GM12878 (cell line): ENCODE results near the gene ODAD2. TPM values are rescaled to one million over a fixed set of nuclear protein-coding genes. Genes with fewer than 3 reads are reported as not detected.

ENCODE experiments used
- ATAC-seq: fragments of 200-7000 bp; cut with Tn5 transposase; 3 replicates; pipeline ENCODE4 v1.9.1; 2020; ENCODE audit warnings: mild to moderate bottlenecking, moderate library complexity
- BruUV-seq: library from RNA; stranded (reverse); fragments of 400-500 nt; replicated peaks from 2 replicates; lab custom pipeline; 2021; lab: Mats Ljungman, UMichigan
- CTCF ChIA-PET: fragments of 300-600 bp; sonication (Branson Sonifier 250); formaldehyde crosslinking; extraction: SDS; loops from one replicate; lab custom pipeline; 2021; ENCODE audit warnings: inconsistent platforms; lab: Yijun Ruan, JAX
- POLR2A ChIA-PET: fragments of 350-600 bp; formaldehyde crosslinking; extraction: SDS; loops from one replicate; lab custom pipeline; 2021; ENCODE audit warnings: inconsistent platforms; lab: Charles Lee
- RAD21 ChIA-PET: fragments of 300-600 bp; sonication (Branson Sonifier 250); formaldehyde crosslinking; loops from one replicate; lab custom pipeline; 2023; ENCODE audit warnings: antibody characterized with exemption; ENCODE audit not compliant: unreplicated experiment; lab: Charles Lee
- SMC1A ChIA-PET: fragments of 300-600 bp; sonication (Branson Sonifier 250); formaldehyde crosslinking; loops from one replicate; lab custom pipeline; 2023; ENCODE audit not compliant: unreplicated experiment, uncharacterized antibody; lab: Charles Lee
- DNase-seq: peaks from one replicate; pipeline ENCODE4 v3.0.0-alpha.2; 2011; ENCODE audit warnings: low read depth, low spot score
- FAIRE-seq: peaks from 3 replicates; lab custom pipeline; 2011; peaks lifted over from hg19 to GRCh38; lab: Jason Lieb, UNC
- H2AFZ ChIP-seq: 2 replicates; pipeline ENCODE4 v1.6.0; 2011; ENCODE audit warnings: low read depth, low read length, control low read depth; ENCODE audit not compliant: control insufficient read depth
- H3K27ac ChIP-seq: 2 replicates; pipeline ENCODE4 v1.5.1; 2011; ENCODE audit warnings: control low read depth; ENCODE audit not compliant: control insufficient read depth, insufficient read depth
- H3K27me3 ChIP-seq, 2 experiments: replicated peaks in 1 of 2; 2 replicates each; pipeline versions ENCODE4 v1.6.0 to v1.6.1; 2011; ENCODE audit warnings: low read length in 1 of 2; ENCODE audit not compliant: control insufficient read depth in 2 of 2, insufficient read depth in 2 of 2
- H3K36me3 ChIP-seq, 2 experiments: 2 replicates each; pipeline ENCODE4 v1.5.1; 2011; ENCODE audit warnings: low read length in 1 of 2; ENCODE audit not compliant: control insufficient read depth in 2 of 2, insufficient read depth in 2 of 2
- H3K4me1 ChIP-seq: 2 replicates; pipeline ENCODE4 v1.6.1; 2011; ENCODE audit warnings: mild to moderate bottlenecking, low read length, moderate library complexity, mixed read lengths; ENCODE audit not compliant: control insufficient read depth, insufficient read depth
- H3K4me2 ChIP-seq: 2 replicates; pipeline ENCODE4 v1.6.0; 2011; ENCODE audit warnings: control low read depth; ENCODE audit not compliant: control insufficient read depth, insufficient read depth
- H3K4me3 ChIP-seq: fragments of 200-600 bp; sonication (generic); 2 replicates; pipeline ENCODE4 v1.5.1; 2016
- H3K79me2 ChIP-seq: 2 replicates; pipeline ENCODE4 v1.6.0; 2011; ENCODE audit warnings: low read length; ENCODE audit not compliant: control insufficient read depth, insufficient read depth
- H3K9ac ChIP-seq: 2 replicates; pipeline ENCODE4 v1.8.0; 2011; ENCODE audit warnings: low read length, control low read depth, mixed read lengths; ENCODE audit not compliant: control insufficient read depth, insufficient read depth
- H3K9me3 ChIP-seq: replicated peaks from 3 replicates; pipeline ENCODE4 v1.5.1; 2011; ENCODE audit warnings: mild to moderate bottlenecking, low read length; ENCODE audit not compliant: control insufficient read depth, insufficient read depth
- H4K20me1 ChIP-seq: 2 replicates; pipeline ENCODE4 v1.6.0; 2011; ENCODE audit not compliant: control insufficient read depth, insufficient read depth
- IRF4 ChIP-seq: IDR thresholded peaks from 2 replicates; pipeline ENCODE4 v1.6.1; 2011; ENCODE audit warnings: low read depth, low read length
- MTA3 ChIP-seq: IDR thresholded peaks from 2 replicates; pipeline ENCODE4 v1.6.1; 2012; ENCODE audit warnings: low read length, inconsistent platforms, borderline replicate concordance
- RAD21 ChIP-seq: IDR thresholded peaks from 2 replicates; pipeline ENCODE4 v1.6.1; 2011; ENCODE audit warnings: mild to moderate bottlenecking, low read depth, low read length, moderate library complexity; ENCODE audit not compliant: insufficient read depth
- RAD51 ChIP-seq: fragments of 450-650 bp; IDR thresholded peaks from 2 replicates; pipeline ENCODE4 v1.6.1; 2016; ENCODE audit warnings: moderate library complexity, mild to moderate bottlenecking, inconsistent platforms
- SIN3A ChIP-seq: IDR thresholded peaks from 2 replicates; pipeline ENCODE4 v1.6.1; 2012; ENCODE audit warnings: low read depth, low read length, improper control_type of control experiment
- SKIL ChIP-seq: fragments of 450-650 bp; IDR thresholded peaks from 2 replicates; pipeline ENCODE4 v1.6.1; 2017; ENCODE audit warnings: mild to moderate bottlenecking, low read depth, inconsistent platforms; ENCODE audit not compliant: poor library complexity, severe bottlenecking
- SUPT20H ChIP-seq: IDR thresholded peaks from 2 replicates; pipeline ENCODE4 v1.6.1; 2011; ENCODE audit warnings: low read depth, mild to moderate bottlenecking, low read length, moderate library complexity, borderline replicate concordance; ENCODE audit not compliant: control insufficient read depth
- TAF1 ChIP-seq: IDR thresholded peaks from 2 replicates; pipeline ENCODE4 v1.6.1; 2011; ENCODE audit warnings: mild to moderate bottlenecking, low read depth, low read length, borderline replicate concordance
- WRNIP1 ChIP-seq: IDR thresholded peaks from 2 replicates; pipeline ENCODE4 v1.6.1; 2011; ENCODE audit warnings: low read depth, low read length, improper control_type of control experiment, borderline replicate concordance
- WGBS: methylation state at CpG from one replicate; pipeline ENCODE4 v1.1.6; 2016; ENCODE audit warnings: low lambda C conversion rate; ENCODE audit not compliant: insufficient replicate concordance, insufficient coverage; ENCODE audit errors: missing lambda C conversion rate; 5-methylcytosine and 5-hydroxymethylcytosine counted together
- in situ Hi-C: fragments of 300-500 bp; cut with MboI; formaldehyde crosslinking; loops from 9 replicates; pipeline ENCODE4 v1.14.3; 2018; ENCODE audit warnings: mixed read lengths
- intact Hi-C: fragments of 100-400 bp; cut with micrococcal nuclease; formaldehyde crosslinking; loops from one replicate; pipeline ENCODE4 v1.14.2; 2022; ENCODE audit not compliant: unreplicated experiment
- polyA plus RNA-seq, 11 experiments: library from polyadenylated mRNA; depleted of rRNA in 4 of 11; unstranded in 6 of 11; stranded (reverse) in 5 of 11; fragments of >200 nt; fragmentation: Nextera tagmentation in 4 of 11; fragmentation: Illumina TruSeq in 1 of 11; extraction: Ambion mirVana in 4 of 11; extraction: Trizol in 1 of 11; gene quantifications; 1 replicate in 1 of 11; 2 replicates in 10 of 11; pipeline versions ENCODE4 v1.2.1 to v1.2.3, GENCODE V29; 2011 to 2016; ENCODE audit warnings: inconsistent platforms in 2 of 11, missing spikeins in 2 of 11, low read depth in 1 of 11
- total RNA-seq, 4 experiments: library from RNA; depleted of rRNA in 3 of 4; stranded (reverse); fragments of >200 nt in 3 of 4; fragmentation: Illumina TruSeq in 1 of 4; extraction: Trizol in 1 of 4; gene quantifications; 2 replicates each; pipeline versions ENCODE4 v1.2.1 to v1.2.3, GENCODE V29; 2013 to 2021

Gene ODAD2
- total and polyA plus RNA-seq, 10 of the 15 experiments (the other 5 are each of a cell fraction or from before 2014, with no cell fraction given): not detected

GRCh38 chr10:27801171-27801785, 197.6 kb downstream of the ODAD2 start (continued):
- TF ChIP-seq SIN3A: no peak

DNA sequence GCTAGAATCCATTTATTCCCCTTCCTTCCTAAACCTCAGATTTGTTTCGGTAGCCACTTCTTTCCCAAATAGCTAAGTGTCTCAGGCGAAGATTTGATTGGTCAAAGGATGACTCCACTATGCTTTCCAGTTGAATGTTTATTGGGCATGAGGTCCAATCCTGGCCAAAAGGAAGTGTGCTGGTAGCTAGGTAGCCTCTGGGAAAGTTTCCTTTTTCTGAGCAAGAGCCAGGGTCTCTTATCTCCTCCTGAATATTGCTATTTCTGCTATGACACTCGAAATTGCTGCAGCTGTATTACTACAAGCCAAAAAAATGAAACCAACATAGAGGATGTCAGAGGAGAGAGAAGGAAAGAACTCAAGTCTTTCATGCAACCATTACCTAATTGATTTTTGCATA, 199.8 kb downstream of the ODAD2 start:
- intact Hi-C loops (no loop called here), in situ Hi-C loops (no loop called here)
- RAD21 ChIA-PET: no interaction called here
- POLR2A ChIA-PET: no interaction called here
- ATAC-seq (no peak), DNase-seq (no peak), FAIRE-seq (no peak)
- TF ChIP-seq IRF4 (no peak), SUPT20H (no peak), RAD21 (no peak), SKIL (no peak), MTA3 (no peak), RAD51 (no peak), TAF1 (no peak), WRNIP1 (no peak)
- SMC1A ChIA-PET: no interaction called here
- Histone ChIP-seq H3K79me2 (no peaks in the 10 kb centered on the region), H2AFZ (no peak overlapping the region), H4K20me1 (no peaks in the 10 kb centered on the region), H3K36me3 (no peaks in the 10 kb centered on the region), H3K9me3 (no peaks in the 10 kb centered on the region), H3K4me1 (no peaks in the 10 kb centered on the region), H3K4me2 (no peak overlapping the region), H3K9ac (no peak overlapping the region), H3K27ac (no peak overlapping the region), H3K27me3 (no peaks in the 10 kb centered on the region), H3K4me3 (no peak overlapping the region)
- 30% methylated on average over 3 of the region's 3 CpGs for WGBS
- CTCF ChIA-PET: no interaction called here
- BruUV-seq: no TSS peak
